WTC11 (cell line): ENCODE measurements around the gene HDGF. TPM values are rescaled to one million over a fixed set of nuclear protein-coding genes. Genes with fewer than 3 reads are reported as not detected.

Source experiments
- ATAC-seq: fragments of 200-7000 bp; cut with Tn5 transposase; 2 replicates; pipeline ENCODE4 v1.10.0; 2021; ENCODE audit warnings: mild to moderate bottlenecking, moderate library complexity
- CTCF ChIA-PET: fragments of 300-600 bp; sonication (Branson Sonifier 250); formaldehyde crosslinking; loops from one replicate; lab custom pipeline; 2021; ENCODE audit warnings: antibody characterized with exemption; lab: Charles Lee
- POLR2A ChIA-PET: fragments of 350-600 bp; sonication (Branson Sonifier 250); formaldehyde crosslinking; loops from one replicate; lab custom pipeline; 2021; ENCODE audit warnings: antibody characterized with exemption; lab: Charles Lee
- DNase-seq: peaks from one replicate; pipeline ENCODE4 v3.0.0; 2021; ENCODE audit warnings: low spot score
- H3K27ac Mint-ChIP-seq: 2 replicates; pipeline ENCODE4 v1.8.0; 2021; ENCODE audit warnings: mixed read lengths
- H3K27me3 Mint-ChIP-seq: 2 replicates; pipeline ENCODE4 v1.8.0; 2021; ENCODE audit warnings: low read depth, mild to moderate bottlenecking, moderate library complexity, mixed read lengths
- H3K36me3 Mint-ChIP-seq: 2 replicates; pipeline ENCODE4 v1.8.0; 2021; ENCODE audit warnings: mixed read lengths
- H3K4me1 Mint-ChIP-seq: 2 replicates; pipeline ENCODE4 v1.8.0; 2022; ENCODE audit warnings: mixed read lengths
- H3K4me3 Mint-ChIP-seq: 2 replicates; pipeline ENCODE4 v1.8.0; 2021; ENCODE audit warnings: mild to moderate bottlenecking, moderate library complexity, mixed read lengths
- H3K9me3 Mint-ChIP-seq: 2 replicates; pipeline ENCODE4 v1.8.0; 2021; ENCODE audit warnings: mixed read lengths
- ATF1 ChIP-seq: sonication (generic); formaldehyde crosslinking; IDR thresholded peaks from 2 replicates; pipeline ENCODE4 v1.8.1; 2023; ENCODE audit warnings: mild to moderate bottlenecking, moderate library complexity, missing genetic modification reagents
- CREB1 ChIP-seq: sonication (generic); formaldehyde crosslinking; IDR thresholded peaks from 2 replicates; pipeline ENCODE4 v1.8.0; 2023; ENCODE audit warnings: mild to moderate bottlenecking, missing genetic modification reagents
- E2F1 ChIP-seq: sonication (generic); formaldehyde crosslinking; IDR thresholded peaks from 2 replicates; pipeline ENCODE4 v1.8.0; 2022; ENCODE audit warnings: mild to moderate bottlenecking, missing genetic modification reagents
- ELF4 ChIP-seq: sonication (generic); formaldehyde crosslinking; IDR thresholded peaks from 2 replicates; pipeline ENCODE4 v1.8.1; 2022; ENCODE audit warnings: low read depth, mild to moderate bottlenecking, moderate library complexity, missing genetic modification reagents
- ERG ChIP-seq: fragments of 250-450 bp; sonication (Bioruptor Pico); IDR thresholded peaks from 2 replicates; pipeline ENCODE4 v1.8.0; 2021; ENCODE audit warnings: mild to moderate bottlenecking
- FOXP4 ChIP-seq: sonication (generic); formaldehyde crosslinking; IDR thresholded peaks from 2 replicates; pipeline ENCODE4 v1.8.0; 2022; ENCODE audit warnings: mild to moderate bottlenecking, missing genetic modification reagents
- PRDM15 ChIP-seq: sonication (generic); formaldehyde crosslinking; IDR thresholded peaks from 2 replicates; pipeline ENCODE4 v1.8.0; 2022; ENCODE audit warnings: missing genetic modification reagents
- SMAD4 ChIP-seq: sonication (generic); formaldehyde crosslinking; IDR thresholded peaks from 2 replicates; pipeline ENCODE4 v1.8.0; 2022; ENCODE audit warnings: mild to moderate bottlenecking, missing genetic modification reagents
- ZBTB43 ChIP-seq: sonication (generic); formaldehyde crosslinking; IDR thresholded peaks from 2 replicates; pipeline ENCODE4 v1.8.1; 2023; ENCODE audit warnings: mild to moderate bottlenecking, missing genetic modification reagents
- ZMAT4 ChIP-seq: fragments of 250-450 bp; sonication (Bioruptor Pico); IDR thresholded peaks from 2 replicates; pipeline ENCODE4 v1.9.0; 2021; ENCODE audit warnings: mild to moderate bottlenecking
- ZNF232 ChIP-seq: sonication (generic); formaldehyde crosslinking; IDR thresholded peaks from 2 replicates; pipeline ENCODE4 v1.8.0; 2022; ENCODE audit warnings: mild to moderate bottlenecking, missing genetic modification reagents
- ZNF317 ChIP-seq: sonication (generic); formaldehyde crosslinking; IDR thresholded peaks from 2 replicates; pipeline ENCODE4 v1.8.1; 2023; ENCODE audit warnings: low read depth, mild to moderate bottlenecking, moderate library complexity, missing genetic modification reagents, borderline replicate concordance
- ZNF416 ChIP-seq: fragments of 250-450 bp; sonication (Bioruptor Pico); IDR thresholded peaks from 2 replicates; pipeline ENCODE4 v1.9.0; 2021; ENCODE audit warnings: mild to moderate bottlenecking, inconsistent platforms
- ZNF423 ChIP-seq: fragments of 250-450 bp; sonication (Bioruptor Pico); IDR thresholded peaks from 2 replicates; pipeline ENCODE4 v2.1.2; 2022; ENCODE audit warnings: mild to moderate bottlenecking, moderate library complexity
- ZNF425 ChIP-seq: fragments of 250-450 bp; sonication (Bioruptor Pico); conservative IDR thresholded peaks from 2 replicates; pipeline ENCODE4 v1.9.0; 2021; ENCODE audit warnings: mild to moderate bottlenecking
- total RNA-seq: library from RNA; stranded (reverse); gene quantifications from 3 replicates; pipeline ENCODE4 v1.2.3, GENCODE V29; 2021
- TF ChIP-seq, protein P1 (sequence below): fragments of 250-450 bp; sonication (Bioruptor Pico); IDR thresholded peaks from 2 replicates; pipeline ENCODE4 v1.9.0; 2021; ENCODE audit warnings: mild to moderate bottlenecking, borderline replicate concordance
- TF ChIP-seq, protein P2 (sequence below): fragments of 250-450 bp; sonication (Bioruptor Pico); IDR thresholded peaks from 2 replicates; pipeline ENCODE4 v1.9.0; 2021; ENCODE audit warnings: moderate library complexity, mild to moderate bottlenecking, inconsistent platforms, borderline replicate concordance

The HDGF gene
- total RNA-seq, 1 experiment from 2014 or later: 339 TPM

DNA sequence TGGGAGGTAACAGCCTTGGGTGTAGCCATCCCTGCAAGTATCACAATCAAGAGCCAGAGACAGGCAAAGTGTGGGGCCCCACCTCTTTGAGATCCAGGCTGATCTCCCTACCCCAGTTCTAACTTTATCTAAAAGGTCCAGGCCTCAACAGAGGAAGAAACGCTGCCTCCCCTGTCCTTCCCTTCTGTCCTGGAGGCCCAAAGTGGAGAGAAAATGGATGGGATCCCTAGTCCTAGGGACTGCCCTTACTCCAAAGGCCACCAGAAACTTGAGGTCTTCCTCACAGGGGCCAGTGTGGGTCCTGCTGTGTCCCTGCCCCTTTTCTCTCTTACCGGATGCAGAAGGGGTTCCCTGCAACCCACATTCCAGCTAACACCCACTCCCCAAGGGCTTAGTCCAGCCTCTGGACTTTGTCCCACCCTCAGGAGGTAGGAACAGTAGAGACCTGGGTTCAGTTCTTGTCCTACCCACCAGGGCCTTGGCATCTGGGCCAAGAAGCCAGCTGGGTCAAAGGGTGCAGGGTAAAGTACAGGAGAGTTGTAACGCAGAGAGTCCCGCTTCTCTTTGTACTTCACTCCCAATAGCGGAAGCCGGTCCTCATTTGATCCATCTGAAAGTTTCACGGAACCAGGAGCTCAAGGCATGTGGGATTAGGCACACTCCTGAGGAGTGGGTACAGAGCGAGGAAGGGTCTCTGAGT, 1.9 kb downstream of the HDGF start:
- DNase-seq (no peak), ATAC-seq (no peak)
- ChIA-PET POLR2A (no interaction called here), CTCF (interaction anchor here (3.1 to 4.6 kb wide), 2 partner anchors 23 to 59 kb away, joined by 38 to 43 read pairs; no protein-coding TSS in a partner anchor)
- Mint-ChIP-seq H3K36me3 (peaks cover 6% of the 10 kb centered on the region; the same call in 1 of the 2 replicates), H3K27ac (peak overlapping the region; percentile 94), H3K4me3 (peak overlapping the region; percentile 94), H3K4me1 (peaks cover 60% of the 10 kb centered on the region), H3K27me3 (no peaks in the 10 kb centered on the region; the same call in 1 of the 2 replicates), H3K9me3 (no peaks in the 10 kb centered on the region)
- TF ChIP-seq SMAD4 (no peak), ELF4 (CRISPR knock-in tag) (no peak), ZNF232 (CRISPR knock-in tag) (no peak), PRDM15 (no peak), ZNF425 (CRISPR knock-in tag) (no peak), E2F1 (CRISPR knock-in tag) (no peak), ZNF416 (CRISPR knock-in tag) (no peak), ZNF317 (no peak), ZMAT4 (CRISPR knock-in tag) (no peak), CREB1 (CRISPR knock-in tag) (no peak), ERG (CRISPR knock-in tag) (no peak), ZBTB43 (no peak), FOXP4 (CRISPR knock-in tag) (no peak), ZNF423 (CRISPR knock-in tag) (no peak), ATF1 (no peak)
- TF ChIP-seq, protein P1, sequence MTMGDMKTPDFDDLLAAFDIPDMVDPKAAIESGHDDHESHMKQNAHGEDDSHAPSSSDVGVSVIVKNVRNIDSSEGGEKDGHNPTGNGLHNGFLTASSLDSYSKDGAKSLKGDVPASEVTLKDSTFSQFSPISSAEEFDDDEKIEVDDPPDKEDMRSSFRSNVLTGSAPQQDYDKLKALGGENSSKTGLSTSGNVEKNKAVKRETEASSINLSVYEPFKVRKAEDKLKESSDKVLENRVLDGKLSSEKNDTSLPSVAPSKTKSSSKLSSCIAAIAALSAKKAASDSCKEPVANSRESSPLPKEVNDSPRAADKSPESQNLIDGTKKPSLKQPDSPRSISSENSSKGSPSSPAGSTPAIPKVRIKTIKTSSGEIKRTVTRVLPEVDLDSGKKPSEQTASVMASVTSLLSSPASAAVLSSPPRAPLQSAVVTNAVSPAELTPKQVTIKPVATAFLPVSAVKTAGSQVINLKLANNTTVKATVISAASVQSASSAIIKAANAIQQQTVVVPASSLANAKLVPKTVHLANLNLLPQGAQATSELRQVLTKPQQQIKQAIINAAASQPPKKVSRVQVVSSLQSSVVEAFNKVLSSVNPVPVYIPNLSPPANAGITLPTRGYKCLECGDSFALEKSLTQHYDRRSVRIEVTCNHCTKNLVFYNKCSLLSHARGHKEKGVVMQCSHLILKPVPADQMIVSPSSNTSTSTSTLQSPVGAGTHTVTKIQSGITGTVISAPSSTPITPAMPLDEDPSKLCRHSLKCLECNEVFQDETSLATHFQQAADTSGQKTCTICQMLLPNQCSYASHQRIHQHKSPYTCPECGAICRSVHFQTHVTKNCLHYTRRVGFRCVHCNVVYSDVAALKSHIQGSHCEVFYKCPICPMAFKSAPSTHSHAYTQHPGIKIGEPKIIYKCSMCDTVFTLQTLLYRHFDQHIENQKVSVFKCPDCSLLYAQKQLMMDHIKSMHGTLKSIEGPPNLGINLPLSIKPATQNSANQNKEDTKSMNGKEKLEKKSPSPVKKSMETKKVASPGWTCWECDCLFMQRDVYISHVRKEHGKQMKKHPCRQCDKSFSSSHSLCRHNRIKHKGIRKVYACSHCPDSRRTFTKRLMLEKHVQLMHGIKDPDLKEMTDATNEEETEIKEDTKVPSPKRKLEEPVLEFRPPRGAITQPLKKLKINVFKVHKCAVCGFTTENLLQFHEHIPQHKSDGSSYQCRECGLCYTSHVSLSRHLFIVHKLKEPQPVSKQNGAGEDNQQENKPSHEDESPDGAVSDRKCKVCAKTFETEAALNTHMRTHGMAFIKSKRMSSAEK (CRISPR knock-in tag): no peak
- TF ChIP-seq, protein P2, sequence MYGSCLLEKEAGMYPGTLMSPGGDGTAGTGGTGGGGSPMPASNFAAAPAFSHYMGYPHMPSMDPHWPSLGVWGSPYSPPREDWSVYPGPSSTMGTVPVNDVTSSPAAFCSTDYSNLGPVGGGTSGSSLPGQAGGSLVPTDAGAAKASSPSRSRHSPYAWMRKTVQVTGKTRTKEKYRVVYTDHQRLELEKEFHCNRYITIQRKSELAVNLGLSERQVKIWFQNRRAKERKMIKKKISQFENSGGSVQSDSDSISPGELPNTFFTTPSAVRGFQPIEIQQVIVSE: no peak
